ENCODE measurements around the gene MEP1B.
"Not testable (repeated sequence)": the region's sequence is repeated elsewhere in the genome, so short reads cannot be mapped to it uniquely, and the experiment has no call there.

MEP1B gene

GRCh38 chr18:32189790-32190189, at the start of gene MEP1B:
Gene MEP1B, plus strand, starts transcription at chr18:32190039. Its CDS starts 32 bp downstream, at chr18:32190071.
- no peaks in the 10 kb centered on the region for H3K4me1 ChIP-seq (ENCODE audit: control insufficient read depth, insufficient read depth, low read length)
- H3K27me3 ChIP-seq (ENCODE audit: control insufficient read depth, insufficient read depth, low read length) = no peaks in the 10 kb centered on the region
- H3K9me3 ChIP-seq (ENCODE audit: control insufficient read depth, insufficient read depth, low read length) = no peaks in the 10 kb centered on the region

GRCh38 chr18:32148185-32148870, 41.5 kb upstream of the MEP1B start:
- no peak overlapping the region for H3K9ac ChIP-seq (ENCODE audit: low read depth, low read length)
- no peaks in the 10 kb centered on the region for H3K4me1 ChIP-seq (ENCODE audit: control insufficient read depth, insufficient read depth, low read length)
- H3K9me3 ChIP-seq (ENCODE audit: control insufficient read depth, insufficient read depth, low read length) = no peaks in the 10 kb centered on the region
- no peaks in the 10 kb centered on the region for H3K36me3 ChIP-seq (ENCODE audit: control insufficient read depth, insufficient read depth, low read length)
- H3K27me3 ChIP-seq (ENCODE audit: control insufficient read depth, insufficient read depth, low read length) = no peaks in the 10 kb centered on the region
- no peak overlapping the region for H3K4me3 ChIP-seq (ENCODE audit: low read depth, low read length)

More at GRCh38 chr18:32189790-32190189, at the start of gene MEP1B:
- Histone ChIP-seq H3K36me3 (ENCODE audit: control insufficient read depth, insufficient read depth, low read length) (no peaks in the 10 kb centered on the region), H3K4me3 (ENCODE audit: low read depth, low read length) (no peak within 1 kb of the TSS), H3K9ac (ENCODE audit: low read depth, low read length) (no peak within 1 kb of the TSS)

- no peaks in the 10 kb centered on the region for H3K27me3 ChIP-seq (ENCODE audit: control insufficient read depth, insufficient read depth, low read length)
- H3K36me3 ChIP-seq (ENCODE audit: control insufficient read depth, insufficient read depth, low read length) = no peaks in the 10 kb centered on the region
- H3K4me3 ChIP-seq (ENCODE audit: low read depth, low read length) = no peak overlapping the region
- H3K9ac ChIP-seq (ENCODE audit: low read depth, low read length) = no peak overlapping the region
- H3K9me3 ChIP-seq (ENCODE audit: control insufficient read depth, insufficient read depth, low read length) = no peaks in the 10 kb centered on the region
- no peaks in the 10 kb centered on the region for H3K4me1 ChIP-seq (ENCODE audit: control insufficient read depth, insufficient read depth, low read length)
These were observed 37.0 kb upstream of the MEP1B start for GRCh38 chr18:32152705-32153448.

- Histone ChIP-seq H3K36me3 (ENCODE audit: control insufficient read depth, insufficient read depth, low read length) (no peaks in the 10 kb centered on the region), H3K4me1 (ENCODE audit: control insufficient read depth, insufficient read depth, low read length) (no peaks in the 10 kb centered on the region), H3K9ac (ENCODE audit: low read depth, low read length) (no peak overlapping the region), H3K9me3 (ENCODE audit: control insufficient read depth, insufficient read depth, low read length) (no peaks in the 10 kb centered on the region), H3K4me3 (ENCODE audit: low read depth, low read length) (no peak overlapping the region), H3K27me3 (ENCODE audit: control insufficient read depth, insufficient read depth, low read length) (peaks cover 2% of the 10 kb centered on the region)
These were observed 33.0 kb upstream of the MEP1B start for GRCh38 chr18:32156855-32157254.

DNA sequence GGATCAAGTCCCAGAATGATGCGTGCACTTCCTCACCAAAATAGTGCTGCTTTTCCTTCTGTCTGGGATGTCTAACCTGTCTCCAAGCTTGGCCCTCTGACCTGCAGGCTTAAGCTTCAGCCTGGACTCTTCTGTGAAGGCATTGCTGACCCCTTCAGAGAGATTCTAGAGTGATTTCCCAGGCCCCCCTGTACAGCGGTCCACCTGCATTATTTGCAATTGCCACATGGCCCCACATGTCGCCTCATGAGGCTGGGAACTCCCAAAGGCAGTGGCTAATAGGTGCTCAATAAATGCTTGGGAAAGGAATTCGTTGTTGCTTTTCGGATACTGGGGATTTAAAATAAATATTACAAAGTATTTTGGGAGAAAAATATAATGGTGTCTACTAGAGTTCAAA, 32.3 kb upstream of the MEP1B start:
- no peak overlapping the region for H3K9ac ChIP-seq (ENCODE audit: low read depth, low read length)
- peaks cover 2% of the 10 kb centered on the region for H3K27me3 ChIP-seq (ENCODE audit: control insufficient read depth, insufficient read depth, low read length)
- H3K4me3 ChIP-seq (ENCODE audit: low read depth, low read length) = no peak overlapping the region
- H3K9me3 ChIP-seq (ENCODE audit: control insufficient read depth, insufficient read depth, low read length) = no peaks in the 10 kb centered on the region
- no peaks in the 10 kb centered on the region for H3K36me3 ChIP-seq (ENCODE audit: control insufficient read depth, insufficient read depth, low read length)
- no peaks in the 10 kb centered on the region for H3K4me1 ChIP-seq (ENCODE audit: control insufficient read depth, insufficient read depth, low read length)

- H3K4me1 ChIP-seq (ENCODE audit: control insufficient read depth, insufficient read depth, low read length) = no peaks in the 10 kb centered on the region
- H3K27me3 ChIP-seq (ENCODE audit: control insufficient read depth, insufficient read depth, low read length) = peaks cover 2% of the 10 kb centered on the region
- H3K9ac ChIP-seq (ENCODE audit: low read depth, low read length) = no peak overlapping the region
- H3K36me3 ChIP-seq (ENCODE audit: control insufficient read depth, insufficient read depth, low read length) = no peaks in the 10 kb centered on the region
- H3K4me3 ChIP-seq (ENCODE audit: low read depth, low read length) = peak overlapping the region; percentile 16
- H3K9me3 ChIP-seq (ENCODE audit: control insufficient read depth, insufficient read depth, low read length) = no peaks in the 10 kb centered on the region
These were observed 31.7 kb upstream of the MEP1B start for GRCh38 chr18:32158108-32158624.

- not testable (repeated sequence) for H3K9me3 ChIP-seq (ENCODE audit: control insufficient read depth, insufficient read depth, low read length); H3K27me3 ChIP-seq (ENCODE audit: control insufficient read depth, insufficient read depth, low read length); H3K9ac ChIP-seq (ENCODE audit: low read depth, low read length); H3K4me1 ChIP-seq (ENCODE audit: control insufficient read depth, insufficient read depth, low read length); H3K36me3 ChIP-seq (ENCODE audit: control insufficient read depth, insufficient read depth, low read length); H3K4me3 ChIP-seq (ENCODE audit: low read depth, low read length)
These were observed 31.2 kb upstream of the MEP1B start for GRCh38 chr18:32158631-32159030.

DNA sequence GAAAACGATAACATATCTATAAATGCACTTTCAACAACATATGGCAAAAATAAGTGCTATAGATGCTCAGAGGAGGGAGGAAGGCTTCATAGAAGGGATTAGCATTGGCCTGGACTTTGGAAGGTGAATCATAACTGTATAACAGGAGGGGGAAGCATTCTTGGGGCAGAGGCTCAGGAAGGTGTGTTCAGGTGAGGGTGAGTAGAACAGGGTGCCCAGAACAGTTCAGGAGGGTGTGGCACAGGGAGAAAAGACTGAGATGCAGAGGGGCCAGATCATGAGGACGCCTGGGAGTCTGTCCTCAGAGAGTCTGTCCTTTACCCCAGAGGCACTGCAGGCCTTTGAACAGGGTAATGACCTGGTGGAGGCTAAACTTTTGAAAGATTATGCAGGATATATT, 29.3 kb upstream of the MEP1B start:
- Histone ChIP-seq H3K4me3 (ENCODE audit: low read depth, low read length) (no peak overlapping the region), H3K9me3 (ENCODE audit: control insufficient read depth, insufficient read depth, low read length) (no peaks in the 10 kb centered on the region), H3K27me3 (ENCODE audit: control insufficient read depth, insufficient read depth, low read length) (peaks cover 2% of the 10 kb centered on the region), H3K36me3 (ENCODE audit: control insufficient read depth, insufficient read depth, low read length) (no peaks in the 10 kb centered on the region), H3K9ac (ENCODE audit: low read depth, low read length) (no peak overlapping the region), H3K4me1 (ENCODE audit: control insufficient read depth, insufficient read depth, low read length) (no peaks in the 10 kb centered on the region)

- Histone ChIP-seq H3K4me1 (ENCODE audit: control insufficient read depth, insufficient read depth, low read length) (no peaks in the 10 kb centered on the region), H3K9ac (ENCODE audit: low read depth, low read length) (no peak overlapping the region), H3K27me3 (ENCODE audit: control insufficient read depth, insufficient read depth, low read length) (no peaks in the 10 kb centered on the region), H3K9me3 (ENCODE audit: control insufficient read depth, insufficient read depth, low read length) (no peaks in the 10 kb centered on the region), H3K36me3 (ENCODE audit: control insufficient read depth, insufficient read depth, low read length) (no peaks in the 10 kb centered on the region), H3K4me3 (ENCODE audit: low read depth, low read length) (no peak overlapping the region)
These were observed 21.7 kb upstream of the MEP1B start for GRCh38 chr18:32167980-32168730.

- no peaks in the 10 kb centered on the region for H3K9me3 ChIP-seq (ENCODE audit: control insufficient read depth, insufficient read depth, low read length)
These were observed 16.2 kb upstream of the MEP1B start for GRCh38 chr18:32173654-32174053.

GRCh38 chr18:32174719-32175118, 15.1 kb upstream of the MEP1B start:
- Histone ChIP-seq H3K4me3 (ENCODE audit: low read depth, low read length) (no peak overlapping the region), H3K9ac (ENCODE audit: low read depth, low read length) (no peak overlapping the region), H3K4me1 (ENCODE audit: control insufficient read depth, insufficient read depth, low read length) (no peaks in the 10 kb centered on the region), H3K27me3 (ENCODE audit: control insufficient read depth, insufficient read depth, low read length) (no peaks in the 10 kb centered on the region), H3K36me3 (ENCODE audit: control insufficient read depth, insufficient read depth, low read length) (no peaks in the 10 kb centered on the region), H3K9me3 (ENCODE audit: control insufficient read depth, insufficient read depth, low read length) (no peaks in the 10 kb centered on the region)

More at GRCh38 chr18:32173654-32174053, 16.2 kb upstream of the MEP1B start:
- H3K9ac ChIP-seq (ENCODE audit: low read depth, low read length) = no peak overlapping the region
- no peaks in the 10 kb centered on the region for H3K27me3 ChIP-seq (ENCODE audit: control insufficient read depth, insufficient read depth, low read length)
- H3K4me1 ChIP-seq (ENCODE audit: control insufficient read depth, insufficient read depth, low read length) = no peaks in the 10 kb centered on the region
- no peaks in the 10 kb centered on the region for H3K36me3 ChIP-seq (ENCODE audit: control insufficient read depth, insufficient read depth, low read length)
- H3K4me3 ChIP-seq (ENCODE audit: low read depth, low read length) = no peak overlapping the region
